NCI-H128 (cell line): ENCODE measurements around the gene TTC29.
"Not testable (repeated sequence)": the region's sequence is repeated elsewhere in the genome, so short reads cannot be mapped to it uniquely, and the experiment has no call there.

Experiments
- DNase-seq: peaks from one replicate; lab custom pipeline; 2025; ENCODE audit not compliant: unreplicated experiment; lab: John Stamatoyannopoulos, UW

Gene TTC29

GRCh38 chr4:146857298-146857697 lies 88.4 kb downstream of the TTC29 start:
- no peak for DNase-seq

GRCh38 chr4:146855761-146856160 lies 89.9 kb downstream of the TTC29 start:
- no peak for DNase-seq

- no peak for DNase-seq
These were observed 93.3 kb downstream of the TTC29 start for GRCh38 chr4:146852360-146852759.

GRCh38 chr4:146847345-146847744 lies 98.3 kb downstream of the TTC29 start:
- no peak for DNase-seq

GRCh38 chr4:146846882-146847281 lies 98.8 kb downstream of the TTC29 start:
- DNase-seq: no peak

GRCh38 chr4:146844761-146845160 lies 100.9 kb downstream of the TTC29 start:
- DNase-seq: no peak

- DNase-seq: no peak
These were observed 102.8 kb downstream of the TTC29 start for GRCh38 chr4:146842876-146843275.

- no peak for DNase-seq
These were observed 104.9 kb downstream of the TTC29 start for GRCh38 chr4:146840731-146841130.

GRCh38 chr4:146835096-146835495 lies 110.6 kb downstream of the TTC29 start:
- no peak for DNase-seq

- DNase-seq: no peak
These were observed 111.2 kb downstream of the TTC29 start for GRCh38 chr4:146834263-146835034.

- no peak for DNase-seq
These were observed 112.1 kb downstream of the TTC29 start for GRCh38 chr4:146833530-146833929.

- DNase-seq: not testable (repeated sequence)
These were observed 122.7 kb downstream of the TTC29 start for GRCh38 chr4:146822980-146823379.

- no peak for DNase-seq
These were observed 130.9 kb downstream of the TTC29 start for GRCh38 chr4:146814750-146815149.

GRCh38 chr4:146795711-146796110 lies 150.0 kb downstream of the TTC29 start:
- DNase-seq: no peak

GRCh38 chr4:146793727-146794126 lies 151.9 kb downstream of the TTC29 start:
- no peak for DNase-seq

- no peak for DNase-seq
These were observed 154.2 kb downstream of the TTC29 start for GRCh38 chr4:146791439-146791838.

- DNase-seq: no peak
These were observed 155.1 kb downstream of the TTC29 start for GRCh38 chr4:146790515-146790914.

GRCh38 chr4:146787731-146788130 lies 157.9 kb downstream of the TTC29 start:
- no peak for DNase-seq

GRCh38 chr4:146776691-146777090 lies 169.0 kb downstream of the TTC29 start:
- DNase-seq: no peak

- DNase-seq: no peak
These were observed 182.1 kb downstream of the TTC29 start for GRCh38 chr4:146763560-146763959.

GRCh38 chr4:146762016-146762415 lies 183.6 kb downstream of the TTC29 start:
- no peak for DNase-seq

GRCh38 chr4:146742416-146742815 lies 203.2 kb downstream of the TTC29 start:
- no peak for DNase-seq

- DNase-seq: no peak
These were observed 206.5 kb downstream of the TTC29 start for GRCh38 chr4:146739182-146739581.
